ENCODE measurements around the gene FRMD6. TPM values are rescaled to one million over a fixed set of nuclear protein-coding genes. Genes with fewer than 3 reads are reported as not detected.
A peak's percentile ranks its signal among the peaks of the same experiment; 100 is the strongest.

FRMD6 gene
- total RNA-seq, 6 donors from 2014 or later, result 4.9 to 21.0 (median 10.5) TPM

GRCh38 chr14:51677738-51678137 is 26.0 kb downstream of the FRMD6 start:
- 87 to 91% methylated on average over 2 of the region's 2 CpGs for WGBS, 2 donors

GRCh38 chr14:51680031-51680430 is 28.3 kb downstream of the FRMD6 start:
- Histone ChIP-seq H3K27ac (no peak overlapping the region), H3K4me3 (no peak overlapping the region), H3K27me3 (no peaks in the 10 kb centered on the region), H3K4me1 (no peaks in the 10 kb centered on the region), H3K9me3 (no peaks in the 10 kb centered on the region), H3K36me3 (no peaks in the 10 kb centered on the region)
- ATAC-seq (ENCODE audit: low FRiP score in 2 of 2), result no peak
- DNase-seq, result no peak
- 82 to 100% methylated on average over 1 of the region's 1 CpG for WGBS, 2 donors
- TF ChIP-seq POLR2AphosphoS5 (IDR thresholded peaks at IDR 0.05) (no peak), POLR2A (IDR thresholded peaks at IDR 0.05) (no peak), EP300 (IDR thresholded peaks at IDR 0.05) (no peak), CTCF (IDR thresholded peaks at IDR 0.05) (no peak)

More at GRCh38 chr14:51677738-51678137, 26.0 kb downstream of the FRMD6 start:
- H3K27ac ChIP-seq, result no peak overlapping the region
- H3K4me1 ChIP-seq, result no peaks in the 10 kb centered on the region
- no peaks in the 10 kb centered on the region for H3K27me3 ChIP-seq
- H3K4me3 ChIP-seq, result no peak overlapping the region
- H3K36me3 ChIP-seq, result no peaks in the 10 kb centered on the region
- no peaks in the 10 kb centered on the region for H3K9me3 ChIP-seq
- peak in 1 of 2 donors; percentile 9 for ATAC-seq (ENCODE audit: low FRiP score in 2 of 2)
- TF ChIP-seq CTCF (IDR thresholded peaks at IDR 0.05) (no peak), POLR2AphosphoS5 (IDR thresholded peaks at IDR 0.05) (no peak), EP300 (IDR thresholded peaks at IDR 0.05) (no peak), POLR2A (IDR thresholded peaks at IDR 0.05) (no peak)
- DNase-seq, result no peak

- no peak overlapping the region for H3K27ac ChIP-seq
- WGBS, 2 donors, result 67 to 76% methylated on average over 1 of the region's 1 CpG
- H3K36me3 ChIP-seq, result no peaks in the 10 kb centered on the region
- no peaks in the 10 kb centered on the region for H3K27me3 ChIP-seq
- TF ChIP-seq CTCF (IDR thresholded peaks at IDR 0.05) (no peak), POLR2A (IDR thresholded peaks at IDR 0.05) (no peak), EP300 (IDR thresholded peaks at IDR 0.05) (no peak), POLR2AphosphoS5 (IDR thresholded peaks at IDR 0.05) (no peak)
- H3K9me3 ChIP-seq, result no peaks in the 10 kb centered on the region
- DNase-seq (no peak), ATAC-seq (ENCODE audit: low FRiP score in 2 of 2) (no peak)
- H3K4me3 ChIP-seq, result no peak overlapping the region
- no peaks in the 10 kb centered on the region for H3K4me1 ChIP-seq
Observed at GRCh38 chr14:51681411-51681810, 29.7 kb downstream of the FRMD6 start.

- DNase-seq (no peak), ATAC-seq (ENCODE audit: low FRiP score in 2 of 2) (no peak)
- H3K4me1 ChIP-seq, result no peaks in the 10 kb centered on the region
- no peak for TF ChIP-seq POLR2AphosphoS5 (IDR thresholded peaks at IDR 0.05)
- no peak for TF ChIP-seq EP300 (IDR thresholded peaks at IDR 0.05)
- no peak for TF ChIP-seq POLR2A (IDR thresholded peaks at IDR 0.05)
- TF ChIP-seq CTCF (IDR thresholded peaks at IDR 0.05), result no peak
- H3K36me3 ChIP-seq, result no peaks in the 10 kb centered on the region
- H3K27me3 ChIP-seq, result no peaks in the 10 kb centered on the region
- H3K9me3 ChIP-seq, result no peaks in the 10 kb centered on the region
- H3K4me3 ChIP-seq, result no peak overlapping the region
- 79 to 88% methylated on average over 1 of the region's 1 CpG for WGBS, 2 donors
- no peak overlapping the region for H3K27ac ChIP-seq
Observed at GRCh38 chr14:51682411-51682810, 30.7 kb downstream of the FRMD6 start.

GRCh38 chr14:51684760-51685159 is 33.0 kb downstream of the FRMD6 start:
- Histone ChIP-seq H3K36me3 (no peaks in the 10 kb centered on the region), H3K9me3 (no peaks in the 10 kb centered on the region), H3K4me3 (no peak overlapping the region), H3K4me1 (no peaks in the 10 kb centered on the region), H3K27me3 (no peaks in the 10 kb centered on the region), H3K27ac (no peak overlapping the region)
- TF ChIP-seq CTCF (IDR thresholded peaks at IDR 0.05), result no peak
- no peak for TF ChIP-seq POLR2A (IDR thresholded peaks at IDR 0.05)
- TF ChIP-seq POLR2AphosphoS5 (IDR thresholded peaks at IDR 0.05), result no peak
- no peak for TF ChIP-seq EP300 (IDR thresholded peaks at IDR 0.05)
- ATAC-seq (ENCODE audit: low FRiP score in 2 of 2) (no peak), DNase-seq (no peak)

Data from upper lobe of left lung (tissue), 6 donors.